Stimulated activated effector memory CD8-positive, alpha-beta T cell treated with anti-CD3 and anti-CD28 coated beads, Interleukin-12 subunit alpha, Interleukin-12 subunit beta, amount 100 ng/mL, for 72 hours (primary cell): ENCODE data around the gene FES.
"Not testable (repeated sequence)": the region's sequence is repeated elsewhere in the genome, so short reads cannot be mapped to it uniquely, and the experiment has no call there.

Experiments used
- ATAC-seq: fragments of 150-1000 bp; cut with Tn5 transposase; 2 replicates; pipeline ENCODE4 v1.10.0; 2021
- DNase-seq, 2 donors: peaks; one replicate each; pipeline ENCODE4 v3.0.0; 2021 to 2022; ENCODE audit warnings: low spot score in 2 of 2
- H3K27ac Mint-ChIP-seq: one replicate; pipeline ENCODE4 v1.8.0; 2022; ENCODE audit warnings: mild to moderate bottlenecking, mixed read lengths
- H3K36me3 Mint-ChIP-seq: one replicate; pipeline ENCODE4 v1.8.0; 2022; ENCODE audit warnings: mild to moderate bottlenecking, mixed read lengths
- H3K4me1 Mint-ChIP-seq: one replicate; pipeline ENCODE4 v1.8.0; 2022; ENCODE audit warnings: mixed read lengths
- H3K4me3 Mint-ChIP-seq: one replicate; pipeline ENCODE4 v1.8.0; 2022; ENCODE audit warnings: mild to moderate bottlenecking, mixed read lengths
- H3K9me3 Mint-ChIP-seq: one replicate; pipeline ENCODE4 v1.8.0; 2022; ENCODE audit warnings: mixed read lengths

The FES gene

GRCh38 chr15:90883976-90884718 lies at the start of gene FES:
Gene FES (plus strand): TSS chr15:90884504. CDS start chr15:90885046, 542 bp downstream.
- DNase-seq (no peak), ATAC-seq (peak; percentile 2)
- Mint-ChIP-seq H3K9me3 (no peaks in the 10 kb centered on the region), H3K4me3 (peak within 1 kb of the TSS; percentile 36), H3K27ac (peak within 1 kb of the TSS; percentile 81), H3K36me3 (peaks cover 97% of the 10 kb centered on the region), H3K4me1 (peaks cover 72% of the 10 kb centered on the region)

- no peaks in the 10 kb centered on the region for H3K9me3 Mint-ChIP-seq
- no peak for DNase-seq
- no peak overlapping the region for H3K27ac Mint-ChIP-seq
- no peak for ATAC-seq
- no peak overlapping the region for H3K4me3 Mint-ChIP-seq
- peaks cover 66% of the 10 kb centered on the region for H3K4me1 Mint-ChIP-seq
- peaks cover 50% of the 10 kb centered on the region for H3K36me3 Mint-ChIP-seq
Observed at GRCh38 chr15:90834626-90835025, 49.7 kb upstream of the FES start.

- Mint-ChIP-seq H3K27ac (peak overlapping the region; percentile 92), H3K9me3 (no peaks in the 10 kb centered on the region), H3K4me3 (peak overlapping the region; percentile 83), H3K4me1 (peaks cover 60% of the 10 kb centered on the region), H3K36me3 (peaks cover 42% of the 10 kb centered on the region)
- no peak for ATAC-seq
- no peak for DNase-seq
Observed at GRCh38 chr15:90836296-90836871, 47.9 kb upstream of the FES start.

DNA sequence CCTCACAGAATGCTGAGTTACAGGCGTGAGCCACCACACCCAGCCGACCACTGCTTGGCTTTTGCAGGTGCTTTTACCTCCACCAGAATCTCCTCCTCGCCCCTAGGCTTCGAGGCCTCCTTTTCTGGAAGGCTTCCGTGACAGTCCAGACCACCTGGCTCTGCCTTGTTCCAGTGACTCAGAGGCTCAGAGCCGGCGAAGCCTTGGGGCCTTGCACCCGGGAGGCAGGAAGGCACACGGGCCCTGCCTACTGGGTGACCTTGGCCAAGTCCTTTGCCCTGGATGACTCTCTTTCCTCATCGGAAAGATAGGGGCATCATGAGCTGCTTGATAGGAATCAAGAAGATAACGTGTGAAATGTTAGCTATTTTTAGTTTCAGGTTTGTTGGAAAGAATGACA lies 47.2 kb upstream of the FES start:
- DNase-seq (no peak), ATAC-seq (peak; percentile 41)
- H3K9me3 Mint-ChIP-seq: no peaks in the 10 kb centered on the region
- peak overlapping the region; percentile 83 for H3K4me3 Mint-ChIP-seq
- H3K27ac Mint-ChIP-seq: peak overlapping the region; percentile 92
- peaks cover 49% of the 10 kb centered on the region for H3K36me3 Mint-ChIP-seq
- peaks cover 67% of the 10 kb centered on the region for H3K4me1 Mint-ChIP-seq

- peak overlapping the region; percentile 92 for H3K27ac Mint-ChIP-seq
- peaks cover 70% of the 10 kb centered on the region for H3K4me1 Mint-ChIP-seq
- ATAC-seq (peak; percentile 97), DNase-seq (peak; percentile 69 to 91)
- H3K4me3 Mint-ChIP-seq: peak overlapping the region; percentile 83
- H3K9me3 Mint-ChIP-seq: no peaks in the 10 kb centered on the region
- peaks cover 47% of the 10 kb centered on the region for H3K36me3 Mint-ChIP-seq
Observed at GRCh38 chr15:90838139-90838538, 46.2 kb upstream of the FES start.

DNA sequence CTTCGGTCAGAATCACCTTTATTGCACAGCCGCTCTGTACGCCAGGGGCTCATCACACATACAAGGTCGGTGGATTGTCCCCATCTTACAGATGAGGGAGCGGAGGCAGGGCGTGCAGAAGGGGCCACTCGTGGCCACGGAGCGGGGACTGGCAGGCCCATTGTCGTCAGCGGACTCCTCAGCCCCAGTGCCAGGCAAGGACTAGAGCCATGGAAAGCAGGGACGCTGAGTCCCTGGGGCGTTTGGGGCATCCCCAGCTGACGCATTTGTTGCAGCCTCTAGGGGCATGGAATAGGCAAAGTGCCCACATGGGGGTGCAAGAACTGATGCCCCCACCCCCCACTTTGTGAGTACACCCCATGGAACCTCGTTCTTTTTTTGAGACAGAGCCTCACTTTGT lies 45.8 kb upstream of the FES start:
- no peak for DNase-seq
- peak overlapping the region; percentile 92 for H3K27ac Mint-ChIP-seq
- H3K9me3 Mint-ChIP-seq: no peaks in the 10 kb centered on the region
- peak; percentile 3 for ATAC-seq
- H3K4me3 Mint-ChIP-seq: peak overlapping the region; percentile 83
- peaks cover 47% of the 10 kb centered on the region for H3K36me3 Mint-ChIP-seq
- peaks cover 75% of the 10 kb centered on the region for H3K4me1 Mint-ChIP-seq

- Mint-ChIP-seq H3K9me3 (no peaks in the 10 kb centered on the region), H3K27ac (peak overlapping the region; percentile 92), H3K4me1 (peaks cover 73% of the 10 kb centered on the region), H3K36me3 (peaks cover 52% of the 10 kb centered on the region), H3K4me3 (peak overlapping the region; percentile 83)
- ATAC-seq: no peak
- no peak for DNase-seq
Observed at GRCh38 chr15:90839187-90840071, 44.9 kb upstream of the FES start.

- ATAC-seq (no peak), DNase-seq (no peak)
- peak overlapping the region; percentile 83 for H3K4me3 Mint-ChIP-seq
- H3K36me3 Mint-ChIP-seq: peaks cover 59% of the 10 kb centered on the region
- H3K9me3 Mint-ChIP-seq: no peaks in the 10 kb centered on the region
- no peak overlapping the region for H3K27ac Mint-ChIP-seq
- H3K4me1 Mint-ChIP-seq: peaks cover 71% of the 10 kb centered on the region
Observed at GRCh38 chr15:90840157-90840855, 44.0 kb upstream of the FES start.

- ATAC-seq (no peak), DNase-seq (no peak)
- no peak overlapping the region for H3K27ac Mint-ChIP-seq
- peaks cover 63% of the 10 kb centered on the region for H3K36me3 Mint-ChIP-seq
- no peaks in the 10 kb centered on the region for H3K9me3 Mint-ChIP-seq
- no peak overlapping the region for H3K4me3 Mint-ChIP-seq
- H3K4me1 Mint-ChIP-seq: peaks cover 73% of the 10 kb centered on the region
Observed at GRCh38 chr15:90840954-90841353, 43.4 kb upstream of the FES start.

DNA sequence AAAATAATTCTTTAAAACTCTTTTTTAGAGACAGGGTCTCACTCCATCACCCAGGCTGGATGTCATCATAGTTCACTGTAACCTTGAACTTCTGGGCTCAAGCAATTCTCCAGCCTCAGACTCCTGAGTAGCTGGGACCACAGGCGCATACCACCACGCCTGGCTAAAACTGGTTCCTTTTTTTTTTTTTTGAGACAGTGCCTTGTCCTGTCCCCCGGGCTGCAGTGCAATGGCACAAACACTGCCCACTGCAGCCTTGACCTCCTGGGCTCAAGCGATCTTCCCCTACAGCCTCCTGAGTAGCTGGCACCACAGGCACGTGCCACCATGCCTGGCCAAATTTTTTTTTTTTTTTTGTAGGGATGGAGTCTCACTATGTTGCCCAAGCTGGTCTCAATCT lies 39.6 kb upstream of the FES start:
- peak overlapping the region; percentile 52 for H3K4me3 Mint-ChIP-seq

GRCh38 chr15:90845201-90845949 lies 38.9 kb upstream of the FES start:
- H3K36me3 Mint-ChIP-seq: peaks cover 59% of the 10 kb centered on the region
- H3K27ac Mint-ChIP-seq: peak overlapping the region; percentile 90
- DNase-seq (peak in 1 of 2 donors; percentile 79), ATAC-seq (peak; percentile 98)
- H3K4me1 Mint-ChIP-seq: peaks cover 40% of the 10 kb centered on the region
- H3K4me3 Mint-ChIP-seq: peak overlapping the region; percentile 52
- H3K9me3 Mint-ChIP-seq: no peaks in the 10 kb centered on the region

More for the DNA sequence above, 39.6 kb upstream of the FES start:
- no peaks in the 10 kb centered on the region for H3K9me3 Mint-ChIP-seq
- H3K36me3 Mint-ChIP-seq: peaks cover 57% of the 10 kb centered on the region
- DNase-seq (no peak), ATAC-seq (no peak)
- H3K27ac Mint-ChIP-seq: peak overlapping the region; percentile 90
- H3K4me1 Mint-ChIP-seq: peaks cover 47% of the 10 kb centered on the region

DNA sequence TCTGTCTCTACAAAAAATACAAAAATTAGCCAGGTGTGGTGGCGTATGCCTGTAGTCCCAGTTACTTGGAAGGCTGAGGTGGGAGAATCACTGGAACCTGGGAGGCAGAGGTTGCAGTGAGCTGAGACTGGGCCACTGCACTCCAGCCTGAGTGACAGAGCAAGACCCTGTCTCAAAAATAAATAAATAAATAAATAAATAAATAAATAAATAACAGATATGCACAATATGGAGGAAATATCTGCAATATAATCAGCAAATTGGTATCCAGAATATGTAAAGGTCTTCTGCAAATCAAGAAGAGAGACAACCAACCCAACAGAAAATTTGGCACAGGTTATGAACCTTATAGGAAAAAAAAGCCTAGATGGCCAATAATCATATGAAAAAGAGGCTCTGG lies 34.9 kb upstream of the FES start:
- not testable (repeated sequence) for ATAC-seq, H3K9me3 Mint-ChIP-seq, DNase-seq, H3K27ac Mint-ChIP-seq
- peaks cover 71% of the 10 kb centered on the region for H3K36me3 Mint-ChIP-seq
- H3K4me3 Mint-ChIP-seq: peak overlapping the region; percentile 69
- peaks cover 61% of the 10 kb centered on the region for H3K4me1 Mint-ChIP-seq

DNA sequence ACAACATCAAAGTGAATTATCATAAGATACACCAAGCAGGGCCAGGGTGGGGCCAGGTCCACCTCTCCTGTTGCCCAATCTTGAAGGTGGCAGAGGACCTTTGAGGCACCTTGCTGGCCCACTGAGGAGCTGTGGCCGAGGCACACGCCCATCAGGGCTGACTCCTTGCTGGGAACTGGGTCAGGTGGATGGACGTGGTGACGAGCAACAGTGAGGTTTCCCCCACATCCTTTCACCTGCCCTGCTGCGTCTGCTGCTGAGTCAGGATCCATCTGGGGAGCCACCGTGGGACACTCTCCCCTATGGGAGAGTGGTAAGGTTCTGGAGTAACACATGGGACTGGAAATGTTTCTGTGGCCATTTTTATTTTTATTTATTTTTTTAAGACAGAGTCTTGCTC lies 33.2 kb upstream of the FES start:
- Mint-ChIP-seq H3K36me3 (peaks cover 63% of the 10 kb centered on the region), H3K4me1 (peaks cover 65% of the 10 kb centered on the region), H3K27ac (peak overlapping the region; percentile 98), H3K9me3 (no peaks in the 10 kb centered on the region), H3K4me3 (peak overlapping the region; percentile 69)
- DNase-seq (peak in 1 of 2 donors; percentile 75), ATAC-seq (peak; percentile 61)

- H3K9me3 Mint-ChIP-seq: no peaks in the 10 kb centered on the region
- peak overlapping the region; percentile 69 for H3K4me3 Mint-ChIP-seq
- peaks cover 56% of the 10 kb centered on the region for H3K36me3 Mint-ChIP-seq
- DNase-seq (no peak), ATAC-seq (peak; percentile 2)
- peaks cover 68% of the 10 kb centered on the region for H3K4me1 Mint-ChIP-seq
- H3K27ac Mint-ChIP-seq: peak overlapping the region; percentile 98
Observed at GRCh38 chr15:90851940-90852339, 32.4 kb upstream of the FES start.
